Esophagus squamous epithelium (tissue), 5 donors: ENCODE data around the gene SPON1. TPM values are rescaled to one million over a fixed set of nuclear protein-coding genes. Genes with fewer than 3 reads are reported as not detected.

Experiments
- DNase-seq: peaks from one replicate; lab custom pipeline; 2025; lab: John Stamatoyannopoulos, UW
- H3K27ac ChIP-seq, 4 donors: fragments of 200-600 bp; sonication (generic); one replicate each; pipeline ENCODE4 v1.5.1; 2016 to 2019; ENCODE audit warnings: mild to moderate bottlenecking in 1 of 4
- H3K27me3 ChIP-seq, 4 donors: fragments of 200-600 bp; sonication (generic); 1 replicate in 3 of 4; 2 replicates in 1 of 4; pipeline versions ENCODE4 v1.5.1 to v1.6.0; 2017 to 2021; ENCODE audit warnings: antibody characterized with exemption in 1 of 4
- H3K36me3 ChIP-seq, 3 donors: fragments of 200-600 bp; sonication (generic); one replicate each; pipeline ENCODE4 v1.5.1; 2016 to 2019
- H3K4me1 ChIP-seq, 3 donors: fragments of 200-600 bp; sonication (generic); one replicate each; pipeline ENCODE4 v1.5.1; 2017 to 2019
- H3K4me3 ChIP-seq, 4 donors: fragments of 200-600 bp; sonication (generic); 1 replicate in 3 of 4; 2 replicates in 1 of 4; pipeline ENCODE4 v1.5.1; 2016 to 2019; ENCODE audit warnings: mild to moderate bottlenecking in 2 of 4, moderate library complexity in 1 of 4
- H3K9me3 ChIP-seq, 3 donors: fragments of 200-600 bp; sonication (generic); one replicate each; pipeline ENCODE4 v1.5.1; 2016 to 2019
- POLR2A ChIP-seq, 4 donors: fragments of 450-650 bp; IDR thresholded peaks; one replicate each; pipeline ENCODE4 v1.6.1; 2017; ENCODE audit warnings: antibody characterized with exemption in 4 of 4, mild to moderate bottlenecking in 4 of 4, moderate library complexity in 3 of 4
- WGBS, 2 donors: methylation state at CpG; one replicate each; pipeline ENCODE4 v1.1.5; 2018; 5-methylcytosine and 5-hydroxymethylcytosine counted together
- intact Hi-C: fragments of 100-400 bp; cut with DNase I; formaldehyde crosslinking; loops from one replicate; pipeline ENCODE4 v1.15.0; 2022
- total RNA-seq, 4 donors: library from RNA; depleted of rRNA; stranded (reverse); fragments of >200 nt; gene quantifications; one replicate each; pipeline ENCODE4 v1.1.0, GENCODE V29; 2016
- TF ChIP-seq, protein P1 (sequence below), 6 experiments: fragments of 450-650 bp in 4 of 6; fragments of 200-600 bp in 2 of 6; sonication (generic) in 2 of 6; IDR thresholded peaks; one replicate each; pipeline ENCODE4 v1.5.1; 2016 to 2019; ENCODE audit warnings: antibody characterized with exemption in 6 of 6, mild to moderate bottlenecking in 4 of 6, moderate library complexity in 4 of 6
- donor health status: DM: yes; HTN: yes; CAD: no.

Gene SPON1
- total RNA-seq, 4 donors from 2014 or later, result 1.6 to 44.4 (median 6.5) TPM

DNA sequence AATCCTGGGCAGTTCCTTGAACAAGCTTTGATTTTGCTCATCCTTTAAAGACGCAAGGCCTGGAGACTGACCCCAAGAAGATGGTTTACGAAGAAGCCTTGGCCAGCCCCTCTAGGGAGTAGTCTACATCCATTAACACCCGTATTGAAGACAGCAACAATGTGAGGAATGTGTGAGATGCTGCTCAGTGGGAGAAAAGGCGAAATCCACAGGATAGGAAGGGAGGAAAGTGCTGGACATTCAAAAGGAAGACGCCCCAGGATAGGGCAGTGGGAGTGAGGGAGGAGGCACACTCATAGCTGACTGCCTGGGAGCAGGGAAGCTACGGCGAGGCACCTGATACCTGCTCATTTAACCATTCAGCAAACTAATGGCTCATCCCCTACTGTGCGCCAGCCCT lies 282.4 kb downstream of the SPON1 start:
- peaks cover 0 to 11% (median 10%) of the 10 kb centered on the region in 3 donors for H3K4me1 ChIP-seq

DNA sequence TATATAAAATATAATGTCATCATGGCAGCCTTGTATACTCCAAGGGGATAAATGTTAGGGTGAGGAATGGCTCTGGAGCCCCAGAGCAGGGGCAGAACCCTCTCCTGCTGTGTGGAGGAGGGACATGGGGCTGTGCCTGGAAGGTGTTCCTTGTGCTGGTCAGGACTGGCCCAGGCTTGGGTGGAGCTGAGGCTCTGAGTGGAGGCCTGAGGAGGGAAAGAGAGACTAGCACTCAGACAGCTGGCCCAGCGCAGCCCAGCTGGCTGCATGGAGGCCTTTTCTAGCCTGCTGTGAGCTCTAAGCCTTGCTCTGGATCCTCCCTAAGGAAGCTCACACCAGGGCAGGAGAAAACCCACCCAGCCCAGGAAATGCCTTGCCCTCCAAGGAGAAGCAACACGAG lies 282.9 kb downstream of the SPON1 start:
- H3K27me3 ChIP-seq, result peaks cover 0 to 22% (median 0%) of the 10 kb centered on the region in 4 donors
- H3K9me3 ChIP-seq, result no peaks in the 10 kb centered on the region
- H3K36me3 ChIP-seq, result no peaks in the 10 kb centered on the region
- H3K27ac ChIP-seq, result no peak overlapping the region
- 67% methylated on average over 1 of the region's 2 CpGs; no CpG with 5 or more reads in 1 of the 2 donors for WGBS, 2 donors
- no peak for DNase-seq
- H3K4me3 ChIP-seq, result no peak overlapping the region
- intact Hi-C loops, result loop anchor here (5.0 to 10.0 kb wide), 2 partner anchors 288 to 471 kb away; no protein-coding TSS in a partner anchor
- H3K4me1 ChIP-seq, result peaks cover 0 to 11% (median 10%) of the 10 kb centered on the region in 3 donors
- no peak for TF ChIP-seq POLR2A (IDR thresholded peaks at IDR 0.05)
- TF ChIP-seq, protein P1, sequence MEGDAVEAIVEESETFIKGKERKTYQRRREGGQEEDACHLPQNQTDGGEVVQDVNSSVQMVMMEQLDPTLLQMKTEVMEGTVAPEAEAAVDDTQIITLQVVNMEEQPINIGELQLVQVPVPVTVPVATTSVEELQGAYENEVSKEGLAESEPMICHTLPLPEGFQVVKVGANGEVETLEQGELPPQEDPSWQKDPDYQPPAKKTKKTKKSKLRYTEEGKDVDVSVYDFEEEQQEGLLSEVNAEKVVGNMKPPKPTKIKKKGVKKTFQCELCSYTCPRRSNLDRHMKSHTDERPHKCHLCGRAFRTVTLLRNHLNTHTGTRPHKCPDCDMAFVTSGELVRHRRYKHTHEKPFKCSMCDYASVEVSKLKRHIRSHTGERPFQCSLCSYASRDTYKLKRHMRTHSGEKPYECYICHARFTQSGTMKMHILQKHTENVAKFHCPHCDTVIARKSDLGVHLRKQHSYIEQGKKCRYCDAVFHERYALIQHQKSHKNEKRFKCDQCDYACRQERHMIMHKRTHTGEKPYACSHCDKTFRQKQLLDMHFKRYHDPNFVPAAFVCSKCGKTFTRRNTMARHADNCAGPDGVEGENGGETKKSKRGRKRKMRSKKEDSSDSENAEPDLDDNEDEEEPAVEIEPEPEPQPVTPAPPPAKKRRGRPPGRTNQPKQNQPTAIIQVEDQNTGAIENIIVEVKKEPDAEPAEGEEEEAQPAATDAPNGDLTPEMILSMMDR (IDR thresholded peaks at IDR 0.05), result no peak

More for the DNA sequence above, 282.4 kb downstream of the SPON1 start:
- no peak for TF ChIP-seq POLR2A (IDR thresholded peaks at IDR 0.05)
- TF ChIP-seq, protein P1 (IDR thresholded peaks at IDR 0.05), result no peak
- intact Hi-C loops, result loop anchor here (5.0 to 10.0 kb wide), 2 partner anchors 288 to 470 kb away; no protein-coding TSS in a partner anchor
- no peak for DNase-seq
- Histone ChIP-seq H3K36me3 (no peaks in the 10 kb centered on the region), H3K27me3 (peaks cover 0 to 22% (median 0%) of the 10 kb centered on the region in 4 donors), H3K4me3 (no peak overlapping the region), H3K9me3 (no peaks in the 10 kb centered on the region), H3K27ac (no peak overlapping the region)
- 76 to 80% methylated on average over 7 to 8 of the region's 8 CpGs for WGBS, 2 donors

DNA sequence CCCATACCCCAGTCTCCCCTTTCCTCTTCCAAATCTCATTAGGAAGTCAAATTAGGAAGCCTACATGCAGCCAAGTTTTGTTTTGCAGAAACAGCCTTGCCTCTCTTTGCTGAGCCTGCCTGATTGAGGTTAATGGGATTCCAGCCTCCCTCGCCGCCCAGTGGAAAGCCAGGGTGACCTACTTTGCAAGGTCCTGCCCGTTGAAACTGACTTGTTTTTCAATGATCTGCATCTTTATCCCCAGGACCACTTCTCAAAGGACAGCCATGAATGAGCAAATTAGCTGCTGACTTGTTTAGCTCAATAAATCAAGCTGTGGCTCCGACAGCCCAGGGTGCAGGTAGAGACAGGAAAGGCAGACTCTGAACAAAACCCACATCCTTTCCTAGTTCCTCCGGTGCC lies 286.1 kb downstream of the SPON1 start:
- peaks cover 0 to 22% (median 0%) of the 10 kb centered on the region in 4 donors for H3K27me3 ChIP-seq
- TF ChIP-seq, protein P1 (IDR thresholded peaks at IDR 0.05), result no peak
- no peaks in the 10 kb centered on the region for H3K36me3 ChIP-seq
- intact Hi-C loops, result loop anchor here (5.0 to 10.0 kb wide), 2 partner anchors 291 to 474 kb away; no protein-coding TSS in a partner anchor
- DNase-seq, result no peak
- no peak overlapping the region for H3K27ac ChIP-seq
- H3K4me1 ChIP-seq, result peaks cover 0 to 19% (median 12%) of the 10 kb centered on the region in 3 donors
- H3K4me3 ChIP-seq, result no peak overlapping the region
- no peaks in the 10 kb centered on the region for H3K9me3 ChIP-seq
- WGBS, 2 donors, result 40 to 58% methylated on average over 4 to 5 of the region's 5 CpGs

DNA sequence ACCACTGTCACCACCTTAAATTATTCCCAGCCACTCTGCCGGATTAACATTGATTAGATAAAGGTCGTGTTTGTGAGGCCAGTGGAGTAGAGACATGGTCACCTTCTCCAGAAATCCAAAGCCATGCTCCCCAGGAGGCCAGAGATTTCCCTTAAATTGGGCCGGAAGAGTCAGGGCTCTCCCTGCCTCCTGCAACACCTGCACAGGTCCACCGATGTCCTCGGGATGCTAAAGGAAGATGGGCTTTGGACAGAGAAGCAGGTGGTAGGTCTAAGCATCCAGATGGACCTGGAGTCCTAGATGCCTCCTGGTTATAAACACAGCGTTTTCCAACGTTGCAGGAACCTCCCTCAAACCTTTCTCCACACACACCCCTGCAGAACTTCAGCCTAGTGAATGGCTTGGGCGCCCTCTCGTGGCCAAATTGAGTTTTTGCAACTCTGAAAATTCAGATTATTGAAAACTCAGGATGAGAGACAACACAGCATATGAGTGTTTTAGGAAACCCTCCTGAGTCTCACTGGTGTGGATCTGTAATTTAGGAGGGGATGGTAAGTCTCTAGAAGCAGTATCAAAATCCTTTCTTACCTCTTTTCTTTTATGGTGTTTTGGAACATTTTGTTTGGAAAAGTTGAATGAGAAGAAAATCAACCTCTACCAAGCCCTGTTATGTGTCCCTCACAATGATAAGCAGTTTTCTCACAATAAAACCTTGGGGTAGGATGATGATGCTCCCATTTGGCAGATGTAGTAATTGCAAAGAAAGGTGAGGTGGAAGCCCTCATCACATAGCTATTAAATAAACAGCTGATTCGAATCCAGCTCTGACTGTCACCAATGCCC lies 286.8 kb downstream of the SPON1 start:
- intact Hi-C loops, result loop anchor here (5.0 to 10.0 kb wide), 2 partner anchors 292 to 475 kb away; no protein-coding TSS in a partner anchor
- WGBS, 2 donors, result 31 to 32% methylated on average over 10 of the region's 10 CpGs
- no peaks in the 10 kb centered on the region for H3K9me3 ChIP-seq

More for the DNA sequence above, 286.8 kb downstream of the SPON1 start:
- H3K36me3 ChIP-seq, result no peaks in the 10 kb centered on the region
- H3K27ac ChIP-seq, result no peak overlapping the region
- H3K27me3 ChIP-seq, result peaks cover 0 to 22% (median 0%) of the 10 kb centered on the region in 4 donors
- H3K4me1 ChIP-seq, result peaks cover 0 to 26% (median 12%) of the 10 kb centered on the region in 3 donors
- no peak for TF ChIP-seq POLR2A (IDR thresholded peaks at IDR 0.05)
- TF ChIP-seq, protein P1 (IDR thresholded peaks at IDR 0.05), result peak; percentile 80 to 94 (median 85)
- no peak for DNase-seq
- H3K4me3 ChIP-seq, result no peak overlapping the region
